HL-60 (cell line): Measurements from ENCODE around the gene TIPARP.

Source experiments
- DNase-seq, 2 experiments: peaks; one replicate each; pipeline ENCODE4 v3.0.0-alpha.2; 2010 to 2020; ENCODE audit warnings: low read depth in 1 of 2, low spot score in 1 of 2
- H3K27ac ChIP-seq: fragments of 250-450 bp; sonication (Bioruptor Pico); replicated peaks from 2 replicates; pipeline ENCODE4 v1.5.1; 2020; ENCODE audit warnings: mild to moderate bottlenecking, moderate library complexity
- H3K27me3 ChIP-seq: fragments of 250-450 bp; sonication (Bioruptor Pico); 2 replicates; pipeline ENCODE4 v1.5.1; 2021; ENCODE audit warnings: mild to moderate bottlenecking, moderate library complexity; ENCODE audit not compliant: insufficient read depth, poor library complexity, severe bottlenecking
- H3K4me3 ChIP-seq: replicated peaks from 2 replicates; pipeline ENCODE4 v1.5.1; 2011; ENCODE audit warnings: mild to moderate bottlenecking, control low read depth, low read length; ENCODE audit not compliant: insufficient read depth
- GABPA ChIP-seq: IDR thresholded peaks from 2 replicates; pipeline ENCODE4 v1.6.1; 2012; ENCODE audit warnings: low read depth
- POLR2AphosphoS5 ChIP-seq: IDR thresholded peaks from 2 replicates; pipeline ENCODE4 v1.6.1; 2012; ENCODE audit warnings: low read depth
- SPI1 ChIP-seq: IDR thresholded peaks from 2 replicates; pipeline ENCODE4 v1.6.1; 2012; ENCODE audit warnings: low read depth, mild to moderate bottlenecking, borderline replicate concordance
- TF ChIP-seq, protein P1 (sequence below): IDR thresholded peaks from 2 replicates; pipeline ENCODE4 v1.6.1; 2012; ENCODE audit warnings: low read depth; ENCODE audit not compliant: insufficient replicate concordance
- TF ChIP-seq, protein P2 (sequence below): IDR thresholded peaks from one replicate; pipeline ENCODE4 v1.5.1; 2011; ENCODE audit warnings: low read length, control low read depth, inconsistent platforms; ENCODE audit not compliant: insufficient read depth

TIPARP gene

DNA sequence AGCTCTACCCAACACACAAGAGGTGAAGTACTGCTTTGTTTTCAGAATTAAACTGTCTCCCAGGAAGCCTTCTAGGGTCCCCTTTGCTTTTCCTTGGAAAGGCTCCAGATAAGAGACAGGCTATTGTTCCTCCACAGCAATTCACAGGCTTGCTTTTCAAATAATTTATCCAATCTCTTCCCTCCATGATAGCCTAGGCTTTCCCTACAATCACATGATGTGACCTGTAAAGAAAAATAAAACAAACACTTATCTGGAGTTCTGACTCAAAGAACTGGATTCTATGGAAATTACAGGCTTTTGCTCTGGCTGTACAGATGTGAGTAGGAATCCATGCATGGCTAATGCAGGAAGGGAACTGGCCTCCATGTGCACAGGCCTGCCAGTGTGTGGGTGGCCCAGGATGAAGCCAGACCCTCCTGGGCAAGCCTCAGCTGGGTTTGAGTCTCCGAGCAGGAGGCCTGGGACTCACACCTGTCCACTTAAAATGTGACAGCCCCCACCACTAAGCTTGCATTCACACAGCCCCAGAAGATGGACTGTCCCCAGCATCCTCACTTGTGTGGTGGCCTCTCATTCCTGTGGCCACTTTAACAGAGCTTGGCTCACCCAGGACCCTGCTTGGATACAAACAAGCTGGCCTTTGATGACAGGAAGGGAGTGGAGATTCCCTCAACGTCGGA, 75.9 kb downstream of the TIPARP start:
- DNase-seq = no peak
- Histone ChIP-seq H3K4me3 (no peak overlapping the region), H3K27ac (no peak overlapping the region)

GRCh38 chr3:156750874-156751245, 76.5 kb downstream of the TIPARP start:
- TF ChIP-seq GABPA = no peak
- TF ChIP-seq POLR2AphosphoS5 = no peak
- TF ChIP-seq, protein P1, sequence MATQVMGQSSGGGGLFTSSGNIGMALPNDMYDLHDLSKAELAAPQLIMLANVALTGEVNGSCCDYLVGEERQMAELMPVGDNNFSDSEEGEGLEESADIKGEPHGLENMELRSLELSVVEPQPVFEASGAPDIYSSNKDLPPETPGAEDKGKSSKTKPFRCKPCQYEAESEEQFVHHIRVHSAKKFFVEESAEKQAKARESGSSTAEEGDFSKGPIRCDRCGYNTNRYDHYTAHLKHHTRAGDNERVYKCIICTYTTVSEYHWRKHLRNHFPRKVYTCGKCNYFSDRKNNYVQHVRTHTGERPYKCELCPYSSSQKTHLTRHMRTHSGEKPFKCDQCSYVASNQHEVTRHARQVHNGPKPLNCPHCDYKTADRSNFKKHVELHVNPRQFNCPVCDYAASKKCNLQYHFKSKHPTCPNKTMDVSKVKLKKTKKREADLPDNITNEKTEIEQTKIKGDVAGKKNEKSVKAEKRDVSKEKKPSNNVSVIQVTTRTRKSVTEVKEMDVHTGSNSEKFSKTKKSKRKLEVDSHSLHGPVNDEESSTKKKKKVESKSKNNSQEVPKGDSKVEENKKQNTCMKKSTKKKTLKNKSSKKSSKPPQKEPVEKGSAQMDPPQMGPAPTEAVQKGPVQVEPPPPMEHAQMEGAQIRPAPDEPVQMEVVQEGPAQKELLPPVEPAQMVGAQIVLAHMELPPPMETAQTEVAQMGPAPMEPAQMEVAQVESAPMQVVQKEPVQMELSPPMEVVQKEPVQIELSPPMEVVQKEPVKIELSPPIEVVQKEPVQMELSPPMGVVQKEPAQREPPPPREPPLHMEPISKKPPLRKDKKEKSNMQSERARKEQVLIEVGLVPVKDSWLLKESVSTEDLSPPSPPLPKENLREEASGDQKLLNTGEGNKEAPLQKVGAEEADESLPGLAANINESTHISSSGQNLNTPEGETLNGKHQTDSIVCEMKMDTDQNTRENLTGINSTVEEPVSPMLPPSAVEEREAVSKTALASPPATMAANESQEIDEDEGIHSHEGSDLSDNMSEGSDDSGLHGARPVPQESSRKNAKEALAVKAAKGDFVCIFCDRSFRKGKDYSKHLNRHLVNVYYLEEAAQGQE = no peak
- TF ChIP-seq, protein P2, sequence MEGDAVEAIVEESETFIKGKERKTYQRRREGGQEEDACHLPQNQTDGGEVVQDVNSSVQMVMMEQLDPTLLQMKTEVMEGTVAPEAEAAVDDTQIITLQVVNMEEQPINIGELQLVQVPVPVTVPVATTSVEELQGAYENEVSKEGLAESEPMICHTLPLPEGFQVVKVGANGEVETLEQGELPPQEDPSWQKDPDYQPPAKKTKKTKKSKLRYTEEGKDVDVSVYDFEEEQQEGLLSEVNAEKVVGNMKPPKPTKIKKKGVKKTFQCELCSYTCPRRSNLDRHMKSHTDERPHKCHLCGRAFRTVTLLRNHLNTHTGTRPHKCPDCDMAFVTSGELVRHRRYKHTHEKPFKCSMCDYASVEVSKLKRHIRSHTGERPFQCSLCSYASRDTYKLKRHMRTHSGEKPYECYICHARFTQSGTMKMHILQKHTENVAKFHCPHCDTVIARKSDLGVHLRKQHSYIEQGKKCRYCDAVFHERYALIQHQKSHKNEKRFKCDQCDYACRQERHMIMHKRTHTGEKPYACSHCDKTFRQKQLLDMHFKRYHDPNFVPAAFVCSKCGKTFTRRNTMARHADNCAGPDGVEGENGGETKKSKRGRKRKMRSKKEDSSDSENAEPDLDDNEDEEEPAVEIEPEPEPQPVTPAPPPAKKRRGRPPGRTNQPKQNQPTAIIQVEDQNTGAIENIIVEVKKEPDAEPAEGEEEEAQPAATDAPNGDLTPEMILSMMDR = no peak
- no peak for TF ChIP-seq SPI1
- H3K27me3 ChIP-seq = no peaks in the 10 kb centered on the region
- H3K27ac ChIP-seq = no peak overlapping the region
- H3K4me3 ChIP-seq = no peak overlapping the region
- DNase-seq = peak in 1 of 2 experiments; percentile 7

More for the DNA sequence above, 75.9 kb downstream of the TIPARP start:
- no peaks in the 10 kb centered on the region for H3K27me3 ChIP-seq
- TF ChIP-seq SPI1 = no peak
- no peak for TF ChIP-seq POLR2AphosphoS5
- TF ChIP-seq, protein P1 = no peak
- TF ChIP-seq, protein P2 = no peak
- TF ChIP-seq GABPA = no peak

DNA sequence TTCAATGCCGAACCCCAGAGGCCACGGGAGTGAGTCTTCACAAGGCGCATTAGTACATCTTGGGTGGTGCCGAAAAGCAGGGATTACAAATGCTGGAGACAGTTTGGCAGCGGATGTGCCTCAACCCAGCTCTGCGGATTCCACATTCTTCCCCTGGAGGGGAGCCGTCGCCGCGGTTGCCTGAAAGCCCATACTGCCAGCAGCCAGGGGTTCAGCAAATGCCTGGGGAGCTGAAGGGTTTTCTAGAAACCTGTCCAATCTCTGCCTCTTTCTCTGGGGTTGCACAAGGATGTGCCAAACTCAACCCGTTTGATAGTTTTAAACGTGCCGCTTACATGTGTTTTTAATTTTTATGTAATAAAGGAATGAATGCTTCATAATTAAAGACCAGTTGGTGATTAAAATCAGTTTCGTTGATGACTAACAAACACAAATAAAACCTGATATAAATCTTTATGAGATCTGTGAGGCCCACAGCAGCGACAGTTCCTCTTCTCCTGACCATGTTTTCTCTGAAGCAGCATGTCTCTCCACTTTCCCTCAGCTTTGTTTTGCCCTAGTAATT, 77.2 kb downstream of the TIPARP start:
- Histone ChIP-seq H3K4me3 (no peak overlapping the region), H3K27ac (no peak overlapping the region), H3K27me3 (no peaks in the 10 kb centered on the region)
- TF ChIP-seq, protein P1 = no peak
- TF ChIP-seq SPI1 = no peak
- no peak for TF ChIP-seq POLR2AphosphoS5
- no peak for TF ChIP-seq GABPA
- TF ChIP-seq, protein P2 = no peak
- no peak for DNase-seq
